IMR-90 (cell line): ENCODE results near the gene DBT. TPM values are rescaled to one million over a fixed set of nuclear protein-coding genes. Genes with fewer than 3 reads are reported as not detected.

Experiments used
- ATAC-seq: fragments of 200-7000 bp; cut with Tn5 transposase; 2 replicates; pipeline ENCODE4 v1.9.1; 2020; ENCODE audit warnings: low read depth, mild to moderate bottlenecking, moderate library complexity
- BruUV-seq: library from RNA; stranded (reverse); fragments of 400-500 nt; replicated peaks from 2 replicates; lab custom pipeline; 2021; lab: Mats Ljungman, UMichigan
- CTCF ChIA-PET: fragments of 300-600 bp; formaldehyde crosslinking; extraction: SDS; loops from one replicate; lab custom pipeline; 2021; ENCODE audit warnings: antibody characterized with exemption; lab: Yijun Ruan, JAX
- POLR2A ChIA-PET: fragments of 300-600 bp; sonication (Branson Sonifier 250); formaldehyde crosslinking; loops from one replicate; lab custom pipeline; 2022; ENCODE audit warnings: antibody characterized with exemption; ENCODE audit not compliant: unreplicated experiment; lab: Charles Lee
- DNase-seq: peaks from one replicate; pipeline ENCODE4 v3.0.0; 2013
- H2AFZ ChIP-seq: replicated peaks from 2 replicates; pipeline ENCODE3; 2013; ENCODE audit warnings: low read length, mild to moderate bottlenecking; ENCODE audit not compliant: poor library complexity
- H2AK5ac ChIP-seq: 2 replicates; pipeline ENCODE4 v1.6.1; 2013; ENCODE audit warnings: low read depth, low read length, inconsistent platforms
- H2AK9ac ChIP-seq: replicated peaks from 2 replicates; pipeline ENCODE3; 2013; ENCODE audit warnings: mild to moderate bottlenecking, low read depth, low read length, moderate library complexity; ENCODE audit not compliant: poor library complexity
- H2BK120ac ChIP-seq: 2 replicates; pipeline ENCODE4 v1.6.1; 2013; ENCODE audit warnings: low read depth, low read length, inconsistent platforms
- H2BK15ac ChIP-seq: 3 replicates; pipeline ENCODE4 v1.6.1; 2013; ENCODE audit warnings: low read depth, low read length, inconsistent platforms
- H2BK20ac ChIP-seq: 2 replicates; pipeline ENCODE4 v1.6.1; 2013; ENCODE audit warnings: low read depth, mild to moderate bottlenecking, inconsistent platforms, low read length, moderate library complexity
- H2BK5ac ChIP-seq: 2 replicates; pipeline ENCODE4 v1.6.1; 2013; ENCODE audit warnings: mild to moderate bottlenecking, low read depth, low read length, inconsistent platforms; ENCODE audit not compliant: poor library complexity, severe bottlenecking
- H3K14ac ChIP-seq: replicated peaks from 2 replicates; pipeline ENCODE4 v1.6.1; 2013; ENCODE audit warnings: low read depth, low read length, inconsistent platforms
- H3K18ac ChIP-seq: 2 replicates; pipeline ENCODE4 v1.6.1; 2013; ENCODE audit warnings: low read depth, low read length, control low read depth
- H3K23ac ChIP-seq: 2 replicates; pipeline ENCODE4 v1.6.1; 2013; ENCODE audit warnings: low read depth, low read length, inconsistent platforms
- H3K27ac ChIP-seq: 2 replicates; pipeline ENCODE4 v1.5.1; 2013; ENCODE audit warnings: mild to moderate bottlenecking, control low read depth, low read length; ENCODE audit not compliant: insufficient read depth
- H3K27me3 ChIP-seq: 2 replicates; pipeline ENCODE4 v1.6.1; 2013; ENCODE audit warnings: low read length; ENCODE audit not compliant: control insufficient read depth, insufficient read depth
- H3K36me3 ChIP-seq: 2 replicates; pipeline ENCODE4 v1.6.1; 2013; ENCODE audit warnings: low read length, mixed read lengths; ENCODE audit not compliant: control insufficient read depth, insufficient read depth
- H3K4ac ChIP-seq: 2 replicates; pipeline ENCODE4 v1.6.1; 2013; ENCODE audit warnings: low read depth, low read length, inconsistent platforms
- H3K4me1 ChIP-seq: 2 replicates; pipeline ENCODE4 v1.6.1; 2013; ENCODE audit warnings: low read length, mixed read lengths; ENCODE audit not compliant: control insufficient read depth, insufficient read depth
- H3K4me2 ChIP-seq: 2 replicates; pipeline ENCODE4 v1.6.1; 2013; ENCODE audit warnings: low read depth, mild to moderate bottlenecking, control low read depth, low read length, moderate library complexity
- H3K4me3 ChIP-seq: 2 replicates; pipeline ENCODE4 v1.5.1; 2013; ENCODE audit warnings: low read depth, mild to moderate bottlenecking, control low read depth, low read length, moderate library complexity; ENCODE audit not compliant: insufficient read depth
- H3K56ac ChIP-seq: 2 replicates; pipeline ENCODE4 v1.6.1; 2013; ENCODE audit warnings: low read length, inconsistent platforms; ENCODE audit not compliant: insufficient read depth; ENCODE audit errors: extremely low read depth
- H3K79me1 ChIP-seq, 2 experiments: 2 replicates each; pipeline ENCODE4 v1.6.1; 2013; ENCODE audit warnings: low read length in 2 of 2, inconsistent platforms in 1 of 2, low read depth in 1 of 2
- H3K9ac ChIP-seq: 2 replicates; pipeline ENCODE4 v1.6.1; 2013; ENCODE audit warnings: low read depth, low read length, control low read depth
- H3K9me1 ChIP-seq: 2 replicates; pipeline ENCODE4 v1.6.1; 2013; ENCODE audit warnings: low read length, inconsistent platforms; ENCODE audit not compliant: insufficient read depth
- H3K9me3 ChIP-seq: 2 replicates; pipeline ENCODE4 v1.6.1; 2013; ENCODE audit warnings: low read length; ENCODE audit not compliant: control insufficient read depth, insufficient read depth
- H4K20me1 ChIP-seq: 2 replicates; pipeline ENCODE4 v1.6.1; 2013; ENCODE audit warnings: low read length, inconsistent platforms; ENCODE audit not compliant: insufficient read depth
- H4K5ac ChIP-seq: 2 replicates; pipeline ENCODE4 v1.6.1; 2013; ENCODE audit warnings: mild to moderate bottlenecking, low read depth, low read length, control low read depth
- H4K8ac ChIP-seq, 2 experiments: 2 replicates each; pipeline ENCODE4 v1.6.1; 2013; ENCODE audit warnings: low read depth in 2 of 2, low read length in 2 of 2, control low read depth in 1 of 2, inconsistent platforms in 1 of 2
- H4K91ac ChIP-seq: 2 replicates; pipeline ENCODE4 v1.6.1; 2013; ENCODE audit warnings: low read depth, low read length, inconsistent platforms; ENCODE audit not compliant: insufficient read depth
- BHLHE40 ChIP-seq: fragments of 150-350 bp; IDR thresholded peaks from 2 replicates; pipeline ENCODE4 v1.6.1; 2016; ENCODE audit warnings: mild to moderate bottlenecking, low read depth, low read length
- CEBPB ChIP-seq: IDR thresholded peaks from 2 replicates; pipeline ENCODE4 v1.6.1; 2012; ENCODE audit warnings: low read depth, low read length, improper control_type of control experiment
- CHD1 ChIP-seq: IDR thresholded peaks from 2 replicates; pipeline ENCODE4 v1.6.1; 2012; ENCODE audit warnings: low read depth, low read length, improper control_type of control experiment
- CTCF ChIP-seq: conservative IDR thresholded peaks from 2 replicates; pipeline ENCODE4 v1.5.1; 2012; ENCODE audit warnings: mild to moderate bottlenecking, low read depth, low read length, improper control_type of control experiment
- ELK1 ChIP-seq: fragments of 150-350 bp; IDR thresholded peaks from 2 replicates; pipeline ENCODE4 v1.6.1; 2016; ENCODE audit warnings: low read depth, mild to moderate bottlenecking, low read length, moderate library complexity, borderline replicate concordance
- FOS ChIP-seq: fragments of 150-350 bp; IDR thresholded peaks from 2 replicates; pipeline ENCODE4 v1.6.1; 2016; ENCODE audit warnings: low read depth, low read length
- MAFK ChIP-seq: IDR thresholded peaks from 2 replicates; pipeline ENCODE4 v1.6.1; 2012; ENCODE audit warnings: low read depth, low read length, improper control_type of control experiment
- MAZ ChIP-seq: IDR thresholded peaks from 2 replicates; pipeline ENCODE4 v1.6.1; 2012; ENCODE audit warnings: low read depth, mild to moderate bottlenecking, low read length, improper control_type of control experiment, moderate library complexity, borderline replicate concordance
- MXI1 ChIP-seq: IDR thresholded peaks from 2 replicates; pipeline ENCODE4 v1.6.1; 2012; ENCODE audit warnings: low read depth, mild to moderate bottlenecking, low read length, moderate library complexity, borderline replicate concordance
- NFE2L2 ChIP-seq: fragments of 150-350 bp; IDR thresholded peaks from 2 replicates; pipeline ENCODE4 v1.6.1; 2016; ENCODE audit warnings: low read depth, mild to moderate bottlenecking, low read length
- POLR2A ChIP-seq: IDR thresholded peaks from 2 replicates; pipeline ENCODE4 v1.6.1; 2012; ENCODE audit warnings: mild to moderate bottlenecking, low read depth, low read length
- RAD21 ChIP-seq: IDR thresholded peaks from 2 replicates; pipeline ENCODE4 v1.6.1; 2012; ENCODE audit warnings: low read length, improper control_type of control experiment
- RCOR1 ChIP-seq: IDR thresholded peaks from 2 replicates; pipeline ENCODE4 v1.6.1; 2012; ENCODE audit warnings: mild to moderate bottlenecking, low read length, improper control_type of control experiment; ENCODE audit not compliant: insufficient replicate concordance
- RFX5 ChIP-seq: IDR thresholded peaks from 2 replicates; pipeline ENCODE4 v1.8.0; 2012; ENCODE audit warnings: low read depth, mild to moderate bottlenecking, low read length, moderate library complexity
- SMC3 ChIP-seq: fragments of 150-350 bp; IDR thresholded peaks from 2 replicates; pipeline ENCODE4 v1.6.1; 2016; ENCODE audit warnings: low read depth, mild to moderate bottlenecking, antibody characterized with exemption, low read length, moderate library complexity
- USF2 ChIP-seq: fragments of 150-350 bp; IDR thresholded peaks from 2 replicates; pipeline ENCODE4 v1.6.1; 2017; ENCODE audit warnings: mild to moderate bottlenecking, antibody characterized with exemption, low read length, low read depth
- whole genome bisulfite sequencing, 2 experiments: methylation state at CpG; one replicate each; pipeline versions ENCODE4 v1.1.5 to v1.1.7; 2013; ENCODE audit warnings: missing lambda C conversion rate in 2 of 2; ENCODE audit not compliant: insufficient read length in 1 of 2; ENCODE audit errors: extremely low coverage in 2 of 2; 5-methylcytosine and 5-hydroxymethylcytosine counted together
- dilution Hi-C: fragments of 300-500 bp; cut with HindIII; formaldehyde crosslinking; loops from one replicate; pipeline ENCODE4 v1.14.3; 2018; ENCODE audit warnings: low sequenced_read_pairs; ENCODE audit not compliant: unreplicated experiment
- in situ Hi-C: fragments of 300-500 bp; cut with MboI; formaldehyde crosslinking; loops from 3 replicates; pipeline ENCODE4 v1.14.3; 2019; ENCODE audit warnings: low sequenced_read_pairs, inconsistent platforms, mixed read lengths
- intact Hi-C: fragments of 100-400 bp; cut with micrococcal nuclease; formaldehyde crosslinking; loops from 2 replicates; pipeline ENCODE4 v1.10.0; 2022
- polyA plus RNA-seq, 3 experiments: library from polyadenylated mRNA; depleted of rRNA; stranded (reverse); fragments of >200 nt; gene quantifications; 2 replicates each; pipeline ENCODE4 v1.2.3, GENCODE V29; 2012; ENCODE audit warnings: low replicate concordance in 1 of 3
- total RNA-seq: library from RNA; depleted of rRNA; stranded (reverse); fragments of >200 nt; gene quantifications from 2 replicates; pipeline ENCODE4 v1.2.3, GENCODE V29; 2012

DBT gene
- total and polyA plus RNA-seq, 2 of the 4 experiments (the other 2 are of a cell fraction): 3.4 to 3.8 TPM

- TF ChIP-seq RFX5 (no peak), CHD1 (no peak), MXI1 (no peak), CEBPB (no peak), USF2 (no peak), RCOR1 (no peak), MAZ (no peak), SMC3 (no peak), BHLHE40 (no peak), CTCF (no peak), NFE2L2 (no peak), FOS (no peak), RAD21 (no peak), POLR2A (no peak), ELK1 (no peak), MAFK (no peak)
- no CpG with 5 or more reads among the region's 4 CpGs for WGBS, 2 experiments
- Histone ChIP-seq H3K14ac (no peak overlapping the region), H4K91ac (no peak overlapping the region), H3K9me3 (no peaks in the 10 kb centered on the region), H3K9ac (no peak overlapping the region), H2BK5ac (no peak overlapping the region), H4K20me1 (no peaks in the 10 kb centered on the region), H3K18ac (no peak overlapping the region), H2AK9ac (no peak overlapping the region), H4K5ac (no peak overlapping the region), H2BK15ac (no peak overlapping the region), H2AFZ (no peak overlapping the region), H3K36me3 (peaks cover 5% of the 10 kb centered on the region), H3K4me3 (no peak overlapping the region), H3K4me2 (no peak overlapping the region), H2BK120ac (no peak overlapping the region), H3K27me3 (no peaks in the 10 kb centered on the region), H2BK20ac (no peak overlapping the region), H3K9me1 (no peaks in the 10 kb centered on the region), H3K23ac (no peak overlapping the region), H3K79me1 (no peaks in the 10 kb centered on the region), H4K8ac (no peak overlapping the region), H2AK5ac (no peak overlapping the region), H3K56ac (no peak overlapping the region), H3K4me1 (no peaks in the 10 kb centered on the region), H3K4ac (no peak overlapping the region), H3K27ac (no peak overlapping the region)
- no TSS peak for BruUV-seq
- ChIA-PET POLR2A (interaction anchor here (0.5 kb wide), 1 partner anchor 19 kb away, joined by 4 read pairs; the partner anchor contains the start of genes SASS6 and TRMT13), CTCF (no interaction called here)
- intact Hi-C loops: no loop called here
- ATAC-seq: no peak
- in situ Hi-C loops: no loop called here
- no peak for DNase-seq
- dilution Hi-C loops: no loop called here
These were observed 97.4 kb downstream of the DBT start for GRCh38 chr1:100152271-100152670.
